Measurements from ENCODE around the gene IL22RA2. TPM values are rescaled to one million over a fixed set of nuclear protein-coding genes. Genes with fewer than 3 reads are reported as not detected.

IL22RA2 gene
- total RNA-seq, 1 experiment from 2014 or later = not detected

GRCh38 chr6:137171053-137171374 lies 2.4 kb downstream of the IL22RA2 start:
- no peak for DNase-seq
- H4K8ac ChIP-seq (replicated peaks; ENCODE audit: insufficient read length, low read depth, low read length) = no peak overlapping the region
- no peak overlapping the region for H3K23ac ChIP-seq (ENCODE audit: insufficient read length, low read depth, low read length)
- no peaks in the 10 kb centered on the region for H3K79me1 ChIP-seq (ENCODE audit: insufficient read depth, low read depth, low read length, poor library complexity, severe bottlenecking)
- no peak overlapping the region for H2BK12ac ChIP-seq (ENCODE audit: insufficient read length, low read depth, low read length)
- no peak overlapping the region for H2BK15ac ChIP-seq (ENCODE audit: low read depth, low read length)
- Mint-ChIP-seq H3K4me3 (no peak overlapping the region), H3K36me3 (ENCODE audit: insufficient read depth in 1 of 3, low read depth in 3 of 3) (peaks cover 10 to 20% (median 15%) of the 10 kb centered on the region in 3 experiments; a peak in 6 of 7 replicates), H3K27ac (no peak overlapping the region), H3K9me3 (peaks cover 12 to 27% of the 10 kb centered on the region in 2 experiments; a peak in 4 of 5 replicates), H3K27me3 (ENCODE audit: low read depth) (peaks cover 6% of the 10 kb centered on the region), H3K4me1 (peaks cover 27% of the 10 kb centered on the region in 2 experiments)
- H3K4ac ChIP-seq (ENCODE audit: low read depth, low read length) = no peak overlapping the region
- H2BK5ac ChIP-seq (ENCODE audit: insufficient read length, low read length) = no peak overlapping the region
- H3K4me2 ChIP-seq (ENCODE audit: insufficient read depth, insufficient read length, low read length) = no peak overlapping the region
- no peak overlapping the region for H2AFZ ChIP-seq (ENCODE audit: low read length)
- peaks cover 4% of the 10 kb centered on the region; the same call in 1 of the 2 replicates for H3K4me1 ChIP-seq (ENCODE audit: insufficient read depth, low read length)
- no peaks in the 10 kb centered on the region for H4K20me1 ChIP-seq (ENCODE audit: control insufficient read depth, insufficient read depth, insufficient read length)
- no peak overlapping the region for H2BK20ac ChIP-seq (ENCODE audit: low read depth, low read length, poor library complexity, severe bottlenecking)
- no peaks in the 10 kb centered on the region for H3K27me3 ChIP-seq (ENCODE audit: insufficient read depth, low read length)
- H3K9me3 ChIP-seq (ENCODE audit: control insufficient read depth, low read depth, low read length) = no peaks in the 10 kb centered on the region
- no peak overlapping the region for H3K14ac ChIP-seq (ENCODE audit: insufficient read depth, low read length)
- H3K56ac ChIP-seq (ENCODE audit: insufficient read length, low read depth, low read length) = no peak overlapping the region
- no peak overlapping the region for H3K9ac ChIP-seq (ENCODE audit: extremely low read depth, insufficient read length, low read length)
- TF ChIP-seq, protein P1, sequence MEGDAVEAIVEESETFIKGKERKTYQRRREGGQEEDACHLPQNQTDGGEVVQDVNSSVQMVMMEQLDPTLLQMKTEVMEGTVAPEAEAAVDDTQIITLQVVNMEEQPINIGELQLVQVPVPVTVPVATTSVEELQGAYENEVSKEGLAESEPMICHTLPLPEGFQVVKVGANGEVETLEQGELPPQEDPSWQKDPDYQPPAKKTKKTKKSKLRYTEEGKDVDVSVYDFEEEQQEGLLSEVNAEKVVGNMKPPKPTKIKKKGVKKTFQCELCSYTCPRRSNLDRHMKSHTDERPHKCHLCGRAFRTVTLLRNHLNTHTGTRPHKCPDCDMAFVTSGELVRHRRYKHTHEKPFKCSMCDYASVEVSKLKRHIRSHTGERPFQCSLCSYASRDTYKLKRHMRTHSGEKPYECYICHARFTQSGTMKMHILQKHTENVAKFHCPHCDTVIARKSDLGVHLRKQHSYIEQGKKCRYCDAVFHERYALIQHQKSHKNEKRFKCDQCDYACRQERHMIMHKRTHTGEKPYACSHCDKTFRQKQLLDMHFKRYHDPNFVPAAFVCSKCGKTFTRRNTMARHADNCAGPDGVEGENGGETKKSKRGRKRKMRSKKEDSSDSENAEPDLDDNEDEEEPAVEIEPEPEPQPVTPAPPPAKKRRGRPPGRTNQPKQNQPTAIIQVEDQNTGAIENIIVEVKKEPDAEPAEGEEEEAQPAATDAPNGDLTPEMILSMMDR (conservative IDR thresholded peaks at IDR 0.05) = no peak
- H3K18ac ChIP-seq (ENCODE audit: insufficient read length, low read depth, low read length) = no peak overlapping the region
- WGBS (ENCODE audit: extremely low coverage, insufficient read length, low lambda C conversion rate) = no CpG with 5 or more reads among the region's 1 CpG
- H4K5ac ChIP-seq (ENCODE audit: insufficient read length, low read depth, low read length) = no peak overlapping the region
- no peak overlapping the region for H2BK120ac ChIP-seq (ENCODE audit: low read depth, low read length, poor library complexity, severe bottlenecking)
- H3K27ac ChIP-seq (ENCODE audit: insufficient read length, low read depth, low read length) = no peak overlapping the region
- H3K79me2 ChIP-seq (ENCODE audit: insufficient read depth, low read length) = no peaks in the 10 kb centered on the region
- no peak overlapping the region for H2AK5ac ChIP-seq (ENCODE audit: insufficient read length, low read length)
- H3K23me2 ChIP-seq (ENCODE audit: insufficient read length, low read depth, low read length, poor library complexity, severe bottlenecking) = no peaks in the 10 kb centered on the region
- no peak overlapping the region for H4K91ac ChIP-seq (ENCODE audit: insufficient read length, low read depth, low read length)
- no peak overlapping the region for H3T11ph ChIP-seq (ENCODE audit: low read length)
